GM18519 (cell line): ENCODE results near the gene HARBI1.

Experiments used
- ATAC-seq: cut with Tn5 transposase; IDR thresholded peaks from one replicate; pipeline ENCODE4 v1.9.1; 2021; ENCODE audit warnings: mild to moderate bottlenecking, moderate library complexity; ENCODE audit not compliant: unreplicated experiment, low FRiP score

HARBI1 gene

DNA sequence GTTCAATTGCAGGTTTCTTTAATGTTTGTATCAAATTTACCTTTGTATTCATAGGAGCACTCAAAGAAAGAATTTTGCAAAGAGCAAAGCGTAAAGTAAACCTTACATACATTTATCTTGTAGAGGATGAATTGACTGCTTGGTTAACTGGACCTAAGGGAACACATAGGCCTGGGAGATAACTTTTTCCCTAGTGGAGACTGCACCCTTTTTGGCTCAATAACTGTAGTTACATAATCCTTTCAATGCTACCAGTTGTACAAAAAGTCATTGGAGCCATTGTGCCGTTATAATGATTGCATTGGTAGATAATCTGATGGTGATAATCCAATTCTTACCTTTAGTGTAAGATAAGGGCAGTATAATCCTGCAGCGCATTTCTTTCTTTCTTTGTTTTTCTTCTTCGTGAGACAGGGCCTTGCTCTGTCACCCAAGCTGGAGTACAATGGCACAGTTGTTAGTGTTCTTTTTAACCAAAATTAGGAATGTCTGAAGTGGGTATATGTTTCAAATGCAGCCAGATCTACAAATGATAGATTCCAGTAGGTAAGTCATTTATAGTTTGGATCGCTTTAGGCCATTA is 18.6 kb upstream of the HARBI1 start:
- no peak for ATAC-seq

DNA sequence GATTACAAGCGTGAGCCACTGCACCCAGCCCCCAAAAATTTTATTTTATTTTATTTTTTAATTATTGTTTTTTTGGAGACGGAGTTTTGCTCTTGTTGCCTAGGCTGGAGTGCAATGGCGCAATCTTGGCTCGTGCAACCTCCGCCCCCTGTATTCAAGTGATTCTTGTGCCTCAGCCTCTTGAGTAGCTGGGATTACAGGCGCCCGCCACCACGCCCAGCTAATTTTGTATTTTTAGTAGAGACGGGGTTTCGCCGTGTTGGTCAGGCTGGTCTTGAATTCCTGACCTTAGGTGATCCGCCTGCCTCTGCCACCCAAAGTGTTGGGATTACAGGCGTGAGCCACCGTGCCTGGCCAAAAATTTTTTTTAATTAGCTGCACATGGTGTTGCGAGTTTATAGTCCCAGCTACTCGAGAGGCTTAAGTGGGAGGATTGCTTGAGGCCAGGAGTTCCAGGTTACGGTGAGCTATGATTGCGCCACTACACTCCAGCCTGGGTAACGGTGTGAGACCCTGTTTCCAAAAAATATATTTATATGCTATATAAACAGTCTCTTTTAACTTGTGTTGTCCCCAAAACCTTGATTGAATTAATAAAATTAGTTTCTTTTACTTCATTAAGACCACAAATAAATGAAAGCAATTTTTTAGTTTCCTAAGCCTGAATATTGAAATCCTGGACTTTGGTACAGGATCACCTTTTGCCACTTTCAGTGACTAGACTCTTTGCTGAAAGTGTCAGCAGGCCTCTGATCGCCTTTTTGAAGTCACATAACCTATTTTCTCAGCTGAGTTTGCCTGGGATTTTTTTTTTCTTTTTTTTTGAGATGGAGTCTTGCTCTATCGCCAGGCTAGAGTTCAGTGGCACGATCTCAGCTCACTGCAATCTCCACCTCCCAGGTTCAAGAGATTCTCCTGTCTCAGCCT is 16.5 kb upstream of the HARBI1 start:
- no peak for ATAC-seq

- no peak for ATAC-seq
Measured at GRCh38 chr11:46632502-46632901, 15.5 kb upstream of the HARBI1 start.

GRCh38 chr11:46631676-46632075 is 14.6 kb upstream of the HARBI1 start:
- ATAC-seq: no peak

DNA sequence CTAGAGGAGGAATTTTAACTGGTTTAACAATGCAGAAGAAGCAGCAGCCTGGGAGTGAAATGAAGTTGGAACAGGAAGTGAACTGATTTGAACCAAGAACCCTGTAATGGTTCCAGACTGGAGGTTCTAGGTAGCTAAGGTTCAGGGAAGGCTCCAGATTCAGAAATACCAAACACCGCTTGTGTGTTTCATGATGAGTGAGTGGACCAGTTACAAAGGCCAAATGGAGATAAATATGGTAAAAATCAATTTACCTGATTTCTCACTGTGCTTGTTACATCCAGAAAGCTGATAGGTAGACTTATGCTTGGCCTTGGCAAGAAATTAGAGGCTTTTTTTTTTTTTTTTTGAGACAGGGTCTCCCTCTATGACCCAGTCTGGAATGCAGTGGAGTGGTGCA is 13.2 kb upstream of the HARBI1 start:
- ATAC-seq: no peak

DNA sequence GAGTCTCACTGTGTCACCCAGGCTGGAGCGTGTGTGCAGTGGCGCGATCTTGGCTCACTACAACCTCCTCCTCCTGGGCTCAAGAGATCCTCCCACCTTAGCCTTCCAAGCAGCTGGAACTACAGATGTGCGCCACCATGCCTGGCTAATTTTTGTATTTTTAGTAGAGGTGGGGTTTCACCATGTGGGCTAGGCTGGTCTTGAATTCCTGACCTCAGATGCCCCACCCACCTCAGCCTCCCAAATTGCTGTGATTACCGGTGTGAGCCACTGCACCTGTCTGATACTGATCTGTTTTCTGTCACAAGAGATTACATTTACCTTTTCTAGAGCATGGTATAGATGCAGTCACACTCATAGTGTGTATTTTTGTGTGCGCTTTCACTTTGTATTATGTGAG is 11.9 kb upstream of the HARBI1 start:
- ATAC-seq: no peak

DNA sequence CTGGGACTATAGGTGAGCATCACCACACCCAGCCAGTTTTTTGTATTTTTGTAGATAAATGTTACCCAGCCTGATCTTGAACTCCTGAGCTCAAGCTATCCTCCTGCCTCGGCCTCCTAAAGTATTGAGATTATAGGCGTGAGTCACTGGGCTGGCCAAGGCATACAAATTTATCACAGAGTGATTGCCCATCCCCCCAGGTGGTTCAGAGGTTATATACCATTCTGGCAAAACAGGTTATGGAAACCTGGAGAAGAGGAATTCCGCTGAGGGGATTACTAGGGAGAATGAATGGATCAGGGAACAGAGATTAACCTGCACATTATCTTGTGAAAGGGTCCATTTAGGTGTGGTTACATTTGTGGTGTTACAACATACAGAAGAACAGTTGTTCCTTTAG is 8.4 kb upstream of the HARBI1 start:
- no peak for ATAC-seq

GRCh38 chr11:46618837-46619236 is 1.8 kb upstream of the HARBI1 start:
- no peak for ATAC-seq

DNA sequence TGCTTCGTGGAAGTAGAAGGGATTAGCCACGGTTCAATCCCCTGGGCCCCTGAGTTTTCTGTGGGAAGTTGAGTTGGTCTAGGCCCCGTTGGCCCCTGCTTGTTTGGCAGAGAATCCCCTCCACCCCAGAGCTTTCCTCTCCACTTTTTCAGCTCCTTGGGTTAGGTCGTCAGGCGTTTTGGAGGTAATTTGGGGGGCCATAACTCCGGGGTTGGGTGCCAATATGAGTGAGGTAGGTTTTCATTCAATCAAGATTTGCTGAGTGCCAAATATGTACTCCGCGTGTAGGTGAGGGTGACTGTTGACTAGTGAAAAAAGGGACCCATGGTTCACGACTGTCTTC is 916 bp upstream of the HARBI1 start:
- ATAC-seq: no peak

GRCh38 chr11:46616551-46617133 is 385 bp downstream of the HARBI1 start:
- ATAC-seq: no peak

- ATAC-seq: no peak
Measured at GRCh38 chr11:46615756-46616155, 1.3 kb downstream of the HARBI1 start.

DNA sequence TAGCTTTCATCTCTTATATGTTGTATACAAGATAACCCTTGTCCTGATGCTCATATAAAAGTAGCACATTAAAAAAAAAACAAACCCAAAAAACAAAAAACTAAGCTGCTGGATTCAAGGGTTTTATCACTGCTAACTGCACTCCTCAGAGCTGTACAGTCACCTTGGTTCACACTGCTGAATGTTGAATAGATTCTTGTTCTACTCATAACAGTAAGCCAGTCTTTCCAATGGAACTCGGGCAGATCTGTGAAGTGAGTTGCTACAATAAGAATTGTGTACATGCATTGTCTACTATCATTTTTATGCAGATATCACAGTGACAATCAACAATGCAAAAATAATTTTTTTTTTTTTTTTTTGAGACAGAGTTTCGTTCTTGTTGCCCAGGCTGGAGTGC is 4.7 kb downstream of the HARBI1 start:
- no peak for ATAC-seq

DNA sequence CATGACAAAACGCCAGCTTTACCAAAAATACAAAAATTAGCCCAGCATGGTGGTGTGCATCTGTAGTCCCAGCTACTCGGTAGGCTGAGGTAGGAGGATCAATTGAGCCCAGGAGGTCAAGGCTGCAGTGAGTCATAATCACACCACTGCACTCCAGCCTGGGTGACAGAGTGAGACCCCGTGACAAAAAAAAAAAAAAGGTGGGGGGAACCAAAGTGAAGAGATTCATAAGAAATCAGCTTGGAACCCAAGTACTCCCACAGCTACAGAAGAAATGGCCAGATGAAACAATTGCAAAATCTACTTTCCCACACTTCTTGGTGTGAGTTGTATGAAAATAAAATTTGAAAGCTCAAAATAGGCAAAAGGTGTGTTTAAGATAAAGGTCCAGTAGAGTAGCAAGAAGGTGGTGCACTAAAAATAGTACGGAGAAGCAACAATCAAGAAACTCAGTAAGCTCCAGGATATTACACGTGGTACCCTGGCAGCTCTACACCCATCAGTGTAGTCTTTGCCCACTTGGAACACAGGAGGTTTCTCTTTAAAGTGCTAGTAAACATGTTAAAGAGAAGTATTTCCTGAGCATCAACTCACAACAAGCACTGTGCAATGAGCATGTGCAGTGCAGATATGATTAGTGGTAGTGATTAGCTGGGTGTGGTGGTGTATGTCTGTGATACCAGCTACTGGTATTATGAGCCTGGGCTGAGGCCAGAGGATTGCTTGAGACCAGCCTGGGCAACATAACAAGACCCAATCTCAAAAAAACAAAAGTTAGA is 5.3 kb downstream of the HARBI1 start:
- ATAC-seq: no peak

GRCh38 chr11:46609386-46609785 is 7.6 kb downstream of the HARBI1 start:
- ATAC-seq: no peak

GRCh38 chr11:46607516-46607915 is 9.5 kb downstream of the HARBI1 start:
- no peak for ATAC-seq

GRCh38 chr11:46604796-46605195 is 12.2 kb downstream of the HARBI1 start:
- no peak for ATAC-seq

DNA sequence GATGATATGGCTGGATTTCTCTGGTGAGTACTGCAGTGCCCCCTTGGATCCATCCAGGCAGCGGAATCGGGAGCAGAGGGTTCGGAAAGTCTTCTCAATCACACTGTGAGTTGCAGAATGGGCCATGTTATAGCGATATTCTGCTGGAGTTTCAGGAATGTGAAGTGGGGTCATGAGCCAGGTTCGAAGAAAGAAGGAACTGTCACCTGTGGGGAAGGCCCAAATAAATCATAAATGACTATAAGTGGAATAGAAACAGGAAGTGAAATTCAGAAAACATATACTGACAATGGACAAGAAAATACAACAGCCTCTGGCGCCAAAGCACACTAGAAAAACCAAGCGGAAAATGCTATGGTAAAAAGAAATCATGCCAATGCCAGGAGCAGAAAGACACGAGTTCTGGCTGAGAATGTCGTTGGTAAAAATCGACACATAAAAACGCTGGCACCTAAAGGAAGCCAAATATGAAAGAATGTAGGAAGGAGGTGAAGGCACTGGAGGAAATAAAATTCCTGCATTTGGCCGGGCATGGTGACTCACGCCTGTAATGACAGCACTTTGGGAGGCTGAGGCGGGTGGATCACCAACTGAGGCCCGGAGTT is 13.2 kb downstream of the HARBI1 start:
- no peak for ATAC-seq

- no peak for ATAC-seq
Measured at GRCh38 chr11:46601129-46601528, 15.9 kb downstream of the HARBI1 start.

DNA sequence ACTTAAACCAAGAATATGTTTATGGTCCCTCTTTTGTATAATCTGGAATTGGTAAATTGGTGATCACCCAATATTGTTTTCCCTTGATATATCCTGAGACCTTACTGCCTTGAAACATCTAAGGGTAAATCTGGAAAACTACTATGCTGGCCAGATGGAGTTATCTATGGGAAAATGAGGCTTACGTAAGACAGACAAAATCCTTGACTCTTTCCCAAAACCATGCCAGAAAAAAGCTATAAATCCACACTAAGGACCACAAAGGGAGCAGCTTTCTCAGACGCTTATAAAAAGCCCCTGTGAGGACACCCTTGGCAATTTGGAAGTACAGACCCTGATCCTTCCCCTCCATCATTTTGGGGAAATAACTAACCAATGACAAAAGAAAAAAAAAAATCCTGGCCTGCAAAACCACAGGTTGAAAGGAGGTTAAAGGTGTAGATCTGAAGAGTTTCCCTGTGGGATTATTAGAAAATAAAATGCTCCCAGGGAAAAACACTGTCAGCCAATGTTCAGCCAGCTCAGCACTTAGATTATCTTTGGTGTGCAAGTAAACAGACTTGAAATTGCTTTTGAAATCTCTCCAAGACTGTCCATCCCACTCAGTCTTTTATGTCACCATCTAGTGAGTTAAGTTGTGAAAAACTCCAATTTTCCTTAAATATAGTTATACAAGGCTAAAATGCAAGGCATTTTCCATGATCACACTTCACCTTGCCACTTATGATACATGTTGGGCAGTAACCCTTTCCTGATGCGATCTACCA is 16.6 kb downstream of the HARBI1 start:
- no peak for ATAC-seq
